ENCODE measurements around the gene CLASP1.
"Not testable (repeated sequence)": the region's sequence is repeated elsewhere in the genome, so short reads cannot be mapped to it uniquely, and the experiment has no call there.

CLASP1 gene

GRCh38 chr2:121492409-121492808 is 156.9 kb downstream of the CLASP1 start:
- no peak overlapping the region for H3K27ac Mint-ChIP-seq
- peaks cover 15 to 38% of the 10 kb centered on the region in 2 donors for H3K36me3 Mint-ChIP-seq
- DNase-seq = no peak
- H3K4me3 Mint-ChIP-seq = no peak overlapping the region
- no peaks in the 10 kb centered on the region for H3K27me3 Mint-ChIP-seq
- no peak for ATAC-seq (replicated peaks)
- peaks cover 11 to 44% of the 10 kb centered on the region in 2 donors for H3K4me1 Mint-ChIP-seq
- H3K9me3 Mint-ChIP-seq = no peaks in the 10 kb centered on the region

GRCh38 chr2:121491518-121491917 is 157.7 kb downstream of the CLASP1 start:
- Mint-ChIP-seq H3K36me3 (peaks cover 12 to 31% of the 10 kb centered on the region in 2 donors), H3K4me3 (no peak overlapping the region), H3K27ac (no peak overlapping the region), H3K27me3 (no peaks in the 10 kb centered on the region), H3K4me1 (peaks cover 11 to 39% of the 10 kb centered on the region in 2 donors), H3K9me3 (no peaks in the 10 kb centered on the region)
- ATAC-seq (replicated peaks) (no peak), DNase-seq (no peak)

DNA sequence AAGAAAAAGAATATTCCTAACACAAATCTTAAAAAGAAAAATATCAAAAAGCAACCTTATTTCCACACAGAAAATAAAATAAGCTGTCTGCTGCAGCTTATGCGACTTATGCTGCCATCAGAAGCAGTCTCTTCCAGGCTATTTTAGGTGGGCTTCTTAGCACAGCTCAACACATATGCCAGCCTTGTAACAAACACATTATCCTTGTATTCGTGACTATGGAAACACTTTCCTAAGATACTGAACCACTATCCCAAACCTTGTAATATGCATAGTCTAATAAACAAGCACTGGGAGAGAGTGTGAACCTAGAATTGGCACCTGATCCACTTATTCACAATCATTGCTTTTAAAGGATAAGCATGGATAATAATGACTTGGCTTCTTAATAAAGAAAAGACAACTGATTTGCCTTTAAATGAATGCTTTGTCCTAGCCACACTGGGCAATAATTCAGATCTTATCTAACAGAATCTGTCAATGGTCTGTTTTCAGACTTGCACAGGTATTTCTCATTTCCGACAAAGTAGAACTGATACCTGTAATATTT is 158.6 kb downstream of the CLASP1 start:
- no peak for ATAC-seq (replicated peaks)
- peaks cover 15 to 32% of the 10 kb centered on the region in 2 donors for H3K4me1 Mint-ChIP-seq
- no peaks in the 10 kb centered on the region for H3K9me3 Mint-ChIP-seq
- H3K27ac Mint-ChIP-seq = no peak overlapping the region
- no peak overlapping the region for H3K4me3 Mint-ChIP-seq
- peaks cover 6 to 25% of the 10 kb centered on the region in 2 donors for H3K36me3 Mint-ChIP-seq
- H3K27me3 Mint-ChIP-seq = no peaks in the 10 kb centered on the region
- DNase-seq = no peak

DNA sequence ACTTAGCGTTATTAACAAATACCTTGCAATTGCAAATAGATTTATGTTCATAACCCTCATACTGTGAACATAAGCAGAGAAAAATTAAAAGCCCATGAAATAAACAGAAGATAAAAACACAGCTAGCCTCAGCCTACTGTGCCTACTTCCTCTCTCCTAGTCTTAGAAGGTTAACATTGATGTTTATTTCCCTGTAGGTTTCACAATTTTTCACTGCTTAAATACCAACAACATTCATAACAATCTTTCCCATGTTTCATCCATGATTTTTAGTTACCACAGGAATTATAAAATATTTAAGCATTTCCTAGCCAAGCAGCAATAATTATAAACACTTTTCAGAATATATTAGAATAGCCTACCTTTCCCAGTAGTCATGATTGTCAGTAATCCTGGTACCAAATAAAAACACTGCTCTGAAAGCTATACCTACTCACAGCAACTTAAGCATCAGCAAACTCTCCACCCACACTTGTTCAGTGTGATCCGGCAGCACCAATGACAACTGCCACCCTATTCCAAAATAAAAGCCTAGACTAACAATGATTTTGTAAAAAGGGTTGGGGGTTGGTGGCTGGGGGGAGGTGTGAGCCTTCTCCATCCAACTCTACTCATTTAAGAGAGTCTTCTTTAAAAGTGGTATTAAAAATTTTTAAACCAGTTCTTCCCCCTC is 159.2 kb downstream of the CLASP1 start:
- no peak overlapping the region for H3K27ac Mint-ChIP-seq
- ATAC-seq (replicated peaks) (no peak), DNase-seq (no peak)
- no peaks in the 10 kb centered on the region for H3K9me3 Mint-ChIP-seq
- H3K4me1 Mint-ChIP-seq = peaks cover 16 to 32% of the 10 kb centered on the region in 2 donors
- no peaks in the 10 kb centered on the region for H3K27me3 Mint-ChIP-seq
- H3K4me3 Mint-ChIP-seq = no peak overlapping the region
- H3K36me3 Mint-ChIP-seq = peaks cover 5 to 25% of the 10 kb centered on the region in 2 donors

DNA sequence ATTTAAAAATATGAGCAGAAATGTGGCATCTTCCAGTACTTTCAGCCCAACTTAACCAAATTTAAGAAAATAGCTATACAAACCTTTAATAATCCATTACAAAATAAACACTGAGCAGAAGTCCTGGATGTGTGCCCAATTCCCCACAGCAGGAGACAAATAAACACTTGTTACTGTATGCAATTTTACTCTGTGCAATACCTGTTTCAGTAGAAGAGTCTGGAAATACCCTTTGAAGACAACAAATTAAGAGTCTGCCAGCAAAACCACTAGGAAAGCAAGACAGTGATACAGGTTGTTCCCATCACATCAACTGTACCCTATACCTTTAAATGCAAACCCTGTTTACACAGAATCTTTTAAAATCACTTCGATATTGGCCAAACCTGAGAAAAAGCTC is 160.0 kb downstream of the CLASP1 start:
- DNase-seq (no peak), ATAC-seq (replicated peaks) (peak in 1 of 2 donors; percentile 34)
- Mint-ChIP-seq H3K27me3 (no peaks in the 10 kb centered on the region), H3K27ac (no peak overlapping the region), H3K9me3 (no peaks in the 10 kb centered on the region), H3K4me1 (peaks cover 22 to 29% of the 10 kb centered on the region in 2 donors), H3K36me3 (peaks cover 9 to 31% of the 10 kb centered on the region in 2 donors), H3K4me3 (no peak overlapping the region)

DNA sequence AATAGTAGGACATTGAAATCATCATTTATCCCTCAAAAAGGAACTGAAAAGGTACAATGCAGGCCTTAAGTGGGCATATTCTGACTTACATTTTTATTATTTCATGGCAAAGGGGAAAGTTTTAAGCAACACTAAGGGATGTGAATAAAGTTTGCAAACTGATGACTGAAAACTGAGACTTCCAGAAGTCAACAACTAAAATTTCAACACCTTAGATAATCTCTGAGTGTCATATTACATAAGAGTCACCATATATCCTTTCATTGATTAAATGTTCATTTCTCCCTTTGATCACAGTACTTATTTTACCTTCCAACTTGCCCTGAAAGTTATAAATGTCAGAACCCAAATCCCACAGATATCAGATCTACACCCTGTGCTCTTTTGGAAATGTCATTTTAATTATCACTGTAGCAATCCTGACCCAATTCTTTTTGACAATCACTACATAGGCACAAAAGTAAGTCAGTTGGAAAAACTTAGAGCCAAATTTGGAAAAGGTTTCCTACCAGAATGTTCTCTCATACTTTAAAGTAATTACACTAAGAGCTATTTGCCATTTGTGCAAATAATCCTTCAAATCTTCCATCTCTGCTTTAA is 163.0 kb downstream of the CLASP1 start:
- Mint-ChIP-seq H3K4me1 (peaks cover 17 to 21% of the 10 kb centered on the region in 2 donors), H3K36me3 (peaks cover 8 to 30% of the 10 kb centered on the region in 2 donors), H3K9me3 (no peaks in the 10 kb centered on the region), H3K4me3 (no peak overlapping the region), H3K27ac (no peak overlapping the region), H3K27me3 (no peaks in the 10 kb centered on the region)
- no peak for ATAC-seq (replicated peaks)
- DNase-seq = no peak

DNA sequence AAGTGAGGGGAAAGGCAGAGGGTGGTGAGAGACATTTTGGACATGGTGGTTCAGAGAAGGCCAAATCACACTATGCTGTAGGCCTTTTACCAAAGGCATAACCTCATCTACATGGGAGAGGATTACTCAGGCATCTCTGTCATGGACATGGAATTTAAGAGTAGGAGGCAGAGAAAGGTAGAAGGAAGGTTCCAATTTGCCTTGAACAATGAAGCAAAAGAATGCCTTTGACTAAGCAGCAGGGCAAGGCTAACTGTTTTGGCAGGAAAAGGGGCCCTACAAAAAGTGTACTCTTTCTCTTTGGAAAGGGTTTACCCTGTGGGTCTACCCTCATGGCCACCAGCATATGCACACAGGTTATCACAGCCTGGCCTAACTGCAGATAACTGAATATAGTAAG is 164.2 kb downstream of the CLASP1 start:
- H3K27me3 Mint-ChIP-seq = no peaks in the 10 kb centered on the region
- no peaks in the 10 kb centered on the region for H3K9me3 Mint-ChIP-seq
- ATAC-seq (replicated peaks) (no peak), DNase-seq (no peak)
- H3K27ac Mint-ChIP-seq = no peak overlapping the region
- no peak overlapping the region for H3K4me3 Mint-ChIP-seq
- H3K36me3 Mint-ChIP-seq = peaks cover 15 to 37% of the 10 kb centered on the region in 2 donors
- peaks cover 18 to 24% of the 10 kb centered on the region in 2 donors for H3K4me1 Mint-ChIP-seq

DNA sequence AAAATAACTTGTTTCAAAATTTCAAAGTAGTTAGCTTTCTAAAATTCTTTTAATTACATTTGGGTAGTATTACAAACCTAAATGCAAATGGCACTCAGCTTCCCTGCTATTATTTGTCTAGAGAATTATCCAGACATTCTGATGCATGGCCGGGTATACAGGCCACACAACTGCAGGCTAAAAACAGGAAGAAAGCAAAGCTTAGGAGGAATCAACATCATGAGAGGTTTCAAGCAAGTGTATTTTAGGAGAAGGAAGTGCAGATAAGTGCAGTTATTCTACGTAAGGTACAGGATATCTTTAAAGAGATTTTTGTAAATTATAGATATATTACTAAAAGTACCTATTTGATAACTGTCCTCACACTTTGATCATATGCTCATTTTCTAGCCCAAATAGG is 165.4 kb downstream of the CLASP1 start:
- ATAC-seq (replicated peaks) (no peak), DNase-seq (no peak)
- Mint-ChIP-seq H3K9me3 (no peaks in the 10 kb centered on the region), H3K4me1 (peaks cover 21 to 24% of the 10 kb centered on the region in 2 donors), H3K4me3 (no peak overlapping the region), H3K36me3 (peaks cover 19 to 44% of the 10 kb centered on the region in 2 donors), H3K27me3 (no peaks in the 10 kb centered on the region), H3K27ac (no peak overlapping the region)

DNA sequence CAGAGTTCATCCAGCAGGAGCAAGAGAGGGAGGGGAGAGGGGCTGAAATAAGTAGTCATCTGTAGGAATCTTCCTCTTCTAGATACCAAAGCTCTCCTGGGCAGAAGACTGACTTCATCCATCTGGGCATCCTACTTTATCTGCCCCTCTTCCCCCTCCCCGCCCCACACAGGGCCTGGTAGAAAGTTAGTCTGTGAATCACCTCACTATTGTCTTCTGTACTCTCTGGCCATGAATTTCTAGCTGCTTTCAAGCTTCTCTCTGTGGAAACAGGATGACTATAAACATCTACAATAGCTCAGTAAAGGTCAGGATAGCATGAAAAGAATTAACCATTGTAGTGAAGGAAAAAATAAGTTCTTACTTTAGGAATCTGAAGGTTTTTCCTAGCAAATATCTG is 166.2 kb downstream of the CLASP1 start:
- no peak overlapping the region for H3K27ac Mint-ChIP-seq
- peaks cover 21 to 25% of the 10 kb centered on the region in 2 donors for H3K4me1 Mint-ChIP-seq
- H3K36me3 Mint-ChIP-seq = peaks cover 19 to 44% of the 10 kb centered on the region in 2 donors
- H3K27me3 Mint-ChIP-seq = no peaks in the 10 kb centered on the region
- H3K4me3 Mint-ChIP-seq = no peak overlapping the region
- no peaks in the 10 kb centered on the region for H3K9me3 Mint-ChIP-seq
- DNase-seq = no peak
- no peak for ATAC-seq (replicated peaks)

DNA sequence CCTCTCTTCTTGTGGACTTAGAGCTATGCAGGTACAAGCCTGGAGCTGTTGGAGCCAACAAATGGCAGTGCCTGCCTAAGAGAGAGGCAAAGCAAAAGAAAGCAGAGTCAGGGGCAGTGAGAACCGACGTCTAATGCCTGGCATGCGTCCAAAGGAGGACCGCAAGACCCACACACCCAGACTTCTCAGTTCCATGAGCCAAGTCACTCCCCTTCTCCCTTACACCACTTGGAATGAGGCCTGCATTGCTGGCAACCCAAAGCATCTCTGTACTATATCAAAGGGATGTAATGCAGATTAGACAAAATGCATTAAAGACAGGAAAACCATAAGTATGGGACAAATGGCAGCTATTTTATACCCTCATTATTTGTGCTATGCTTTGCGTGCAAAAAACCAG is 168.4 kb downstream of the CLASP1 start:
- Mint-ChIP-seq H3K9me3 (no peaks in the 10 kb centered on the region), H3K4me1 (peaks cover 25 to 38% of the 10 kb centered on the region in 2 donors), H3K27me3 (no peaks in the 10 kb centered on the region), H3K27ac (peak overlapping the region; percentile 4), H3K4me3 (no peak overlapping the region), H3K36me3 (peaks cover 19 to 43% of the 10 kb centered on the region in 2 donors)
- ATAC-seq (replicated peaks) = no peak
- no peak for DNase-seq

GRCh38 chr2:121479882-121480522 is 169.3 kb downstream of the CLASP1 start:
- Mint-ChIP-seq H3K27me3 (no peaks in the 10 kb centered on the region), H3K4me1 (peaks cover 22 to 40% of the 10 kb centered on the region in 2 donors), H3K9me3 (no peaks in the 10 kb centered on the region), H3K4me3 (no peak overlapping the region), H3K36me3 (peaks cover 19 to 41% of the 10 kb centered on the region in 2 donors), H3K27ac (no peak overlapping the region)
- ATAC-seq (replicated peaks) (no peak), DNase-seq (no peak)

- Mint-ChIP-seq H3K4me1 (peaks cover 19 to 48% of the 10 kb centered on the region in 2 donors), H3K36me3 (peaks cover 15 to 33% of the 10 kb centered on the region in 2 donors), H3K4me3 (no peak overlapping the region), H3K27me3 (no peaks in the 10 kb centered on the region), H3K9me3 (no peaks in the 10 kb centered on the region), H3K27ac (no peak overlapping the region)
- ATAC-seq (replicated peaks) (no peak), DNase-seq (no peak)
Observed at GRCh38 chr2:121478996-121479745, 170.1 kb downstream of the CLASP1 start.

DNA sequence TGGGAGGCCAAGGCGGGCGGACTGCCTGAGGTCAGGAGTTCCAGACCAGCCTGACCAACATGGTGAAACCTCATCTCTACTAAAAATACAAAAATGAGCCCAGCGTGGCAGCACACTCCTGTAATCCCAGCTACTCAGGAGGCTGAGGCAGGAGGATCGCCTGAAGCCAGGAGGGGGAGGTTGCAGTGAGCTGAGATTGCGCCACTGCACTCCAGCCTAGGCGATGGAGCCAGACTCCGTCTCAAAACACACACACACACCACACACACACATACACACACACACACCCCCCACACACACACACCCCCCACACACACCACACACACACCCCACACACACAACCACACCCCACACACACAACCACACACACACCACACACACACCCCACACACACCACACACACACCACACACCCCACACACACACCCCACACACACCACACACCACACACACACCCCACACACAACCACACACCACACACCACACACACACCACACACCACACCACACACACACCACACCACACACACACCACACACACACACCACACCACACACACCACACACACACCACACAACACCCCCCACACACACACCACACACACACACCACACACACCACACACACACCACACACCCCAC is 170.8 kb downstream of the CLASP1 start:
- H3K4me3 Mint-ChIP-seq; ATAC-seq (replicated peaks); H3K27me3 Mint-ChIP-seq; DNase-seq; H3K9me3 Mint-ChIP-seq: not testable (repeated sequence)
- peaks cover 13 to 36% of the 10 kb centered on the region in 2 donors for H3K36me3 Mint-ChIP-seq
- H3K4me1 Mint-ChIP-seq = peaks cover 20 to 54% of the 10 kb centered on the region in 2 donors
- peak overlapping the region; percentile 5 for H3K27ac Mint-ChIP-seq

- Mint-ChIP-seq H3K4me1 (peaks cover 21 to 51% of the 10 kb centered on the region in 2 donors), H3K9me3 (no peaks in the 10 kb centered on the region), H3K27ac (no peak overlapping the region), H3K27me3 (no peaks in the 10 kb centered on the region), H3K36me3 (peaks cover 17 to 33% of the 10 kb centered on the region in 2 donors), H3K4me3 (no peak overlapping the region)
- ATAC-seq (replicated peaks) (no peak), DNase-seq (no peak)
Observed at GRCh38 chr2:121476684-121477083, 172.6 kb downstream of the CLASP1 start.

All from stimulated activated naive B cell treated with anti-CD40 and anti-IgM and Interleukin-4, amounts not matched to agents 10 μg/mL and 1 μg/mL and 100 μg/mL, for 72 hours (primary cell).